ENCODE results near the gene SCNN1B.
"Not testable (repeated sequence)": the region's sequence is repeated elsewhere in the genome, so short reads cannot be mapped to it uniquely, and the experiment has no call there.

Gene SCNN1B

GRCh38 chr16:23355106-23355670, 53.1 kb downstream of the SCNN1B start:
- DNase-seq: no peak

DNA sequence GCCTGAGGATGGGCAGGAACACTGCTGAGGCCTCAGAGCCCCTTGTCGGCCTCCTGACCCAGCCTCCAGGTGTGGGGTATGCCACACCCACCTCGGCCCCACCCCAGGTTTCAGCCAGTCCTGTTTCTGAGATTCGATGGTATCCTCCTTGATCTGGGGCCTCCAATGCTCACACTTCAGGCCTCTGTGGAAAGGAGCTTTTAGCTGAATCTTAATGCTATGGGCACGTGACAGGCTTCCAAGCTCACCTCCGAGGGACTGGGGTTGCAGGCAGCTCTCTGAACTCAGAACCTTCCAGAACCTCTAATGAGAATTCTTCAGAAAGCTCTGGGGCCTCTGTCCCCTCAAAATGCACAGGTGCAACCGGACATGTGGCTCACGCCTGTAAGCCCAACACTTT, 54.8 kb downstream of the SCNN1B start:
- DNase-seq: no peak

DNA sequence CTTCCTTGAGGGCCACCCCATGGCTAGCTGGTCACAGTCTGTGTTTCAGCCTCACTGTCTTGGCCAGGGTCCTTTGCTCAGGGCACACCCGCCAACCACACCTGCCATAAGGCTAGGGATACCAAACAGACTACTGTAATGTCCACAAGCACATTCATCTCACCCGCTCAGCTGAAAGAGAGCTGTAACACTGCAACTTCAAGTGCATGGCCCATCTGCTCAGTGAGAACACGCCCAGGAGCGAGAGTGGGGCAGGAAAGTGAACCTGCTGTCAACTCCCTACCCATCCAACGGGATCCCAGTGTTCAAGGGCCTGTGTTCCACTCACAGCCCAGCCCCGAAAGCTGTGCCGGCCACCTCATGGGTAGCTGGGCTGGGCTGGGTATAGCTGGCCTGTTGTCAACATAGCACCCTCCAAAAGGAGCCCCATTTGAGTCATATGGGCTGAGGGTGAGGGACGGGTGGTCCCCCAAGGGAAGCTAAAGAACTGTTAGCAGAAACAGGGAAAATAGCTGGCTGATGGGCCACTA, 55.7 kb downstream of the SCNN1B start:
- DNase-seq: no peak

GRCh38 chr16:23359092-23359760, 57.1 kb downstream of the SCNN1B start:
- no peak for DNase-seq

DNA sequence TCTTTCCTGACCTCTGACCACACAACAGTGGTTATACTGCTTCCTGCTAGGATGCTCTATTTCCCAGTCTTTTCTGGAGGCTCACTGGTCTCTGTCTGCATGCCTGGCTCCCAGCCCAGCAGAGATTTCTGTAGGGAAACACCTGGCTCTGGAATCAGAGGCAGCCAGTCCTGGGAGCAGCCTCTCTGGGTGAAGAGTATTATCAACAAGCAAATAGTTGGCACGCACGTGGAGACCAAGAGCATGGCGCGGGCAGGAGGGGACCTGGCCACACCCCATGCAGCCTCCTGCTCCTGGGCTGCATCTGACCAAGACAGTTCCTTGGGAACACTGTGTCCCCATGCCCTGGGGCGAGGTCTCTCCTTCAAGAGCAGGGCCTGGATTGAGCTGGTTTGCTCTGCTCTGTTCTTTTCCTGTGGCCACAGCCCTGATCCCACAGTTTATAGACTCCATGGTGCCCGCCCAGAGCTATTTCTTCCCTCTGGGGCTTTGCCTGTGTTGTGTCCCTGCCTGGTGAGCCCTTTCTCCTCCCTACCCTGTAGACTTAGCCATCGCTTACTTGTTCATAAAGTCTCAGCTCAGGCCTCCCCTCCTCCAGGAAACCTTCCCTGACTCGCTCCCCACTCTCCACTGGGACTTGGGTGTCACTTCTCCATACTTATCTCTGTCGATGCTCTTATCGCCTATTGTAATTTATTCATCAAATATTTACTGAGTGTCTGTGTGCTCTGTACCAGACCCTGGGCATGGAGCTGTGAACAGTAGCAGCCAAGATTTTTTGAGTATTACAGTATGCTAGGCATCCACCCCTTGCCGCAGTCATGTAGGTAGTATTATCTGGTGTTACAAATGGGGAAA, 60.6 kb downstream of the SCNN1B start:
- no peak for DNase-seq

DNA sequence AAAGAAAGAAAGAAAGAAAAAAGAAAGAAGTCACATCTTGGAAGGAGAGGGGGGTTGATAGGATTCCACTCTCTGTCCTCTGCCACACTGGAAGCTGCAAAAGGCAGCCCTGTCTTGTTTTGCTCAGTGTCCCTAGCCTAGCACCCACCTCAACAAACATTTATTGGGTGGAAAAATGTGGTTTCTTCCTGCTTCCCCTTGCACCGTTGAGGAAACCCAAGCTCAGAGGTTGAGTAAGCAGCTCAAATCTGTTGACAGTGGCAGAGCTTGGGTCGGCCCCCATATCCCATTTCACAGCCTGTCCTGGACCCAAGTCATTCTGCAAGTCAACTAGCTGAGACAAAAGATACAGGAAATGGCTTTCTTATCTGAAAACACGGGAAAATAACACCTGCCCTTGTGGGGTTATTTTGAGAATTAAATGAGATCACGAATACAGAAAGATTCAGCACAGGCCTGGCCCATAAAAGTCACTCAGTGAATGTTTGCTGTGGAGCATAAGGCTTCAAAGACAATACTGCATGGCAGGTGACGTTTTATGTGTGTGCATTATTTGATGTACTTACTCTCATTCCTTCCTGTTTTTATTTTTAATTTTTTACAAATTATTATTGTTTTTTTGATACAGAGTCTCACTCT, 63.6 kb downstream of the SCNN1B start:
- no peak for DNase-seq

- DNase-seq: not testable (repeated sequence)
Measured at GRCh38 chr16:23366341-23366740, 64.2 kb downstream of the SCNN1B start.

- DNase-seq: no peak
Measured at GRCh38 chr16:23367564-23367963, 65.5 kb downstream of the SCNN1B start.

DNA sequence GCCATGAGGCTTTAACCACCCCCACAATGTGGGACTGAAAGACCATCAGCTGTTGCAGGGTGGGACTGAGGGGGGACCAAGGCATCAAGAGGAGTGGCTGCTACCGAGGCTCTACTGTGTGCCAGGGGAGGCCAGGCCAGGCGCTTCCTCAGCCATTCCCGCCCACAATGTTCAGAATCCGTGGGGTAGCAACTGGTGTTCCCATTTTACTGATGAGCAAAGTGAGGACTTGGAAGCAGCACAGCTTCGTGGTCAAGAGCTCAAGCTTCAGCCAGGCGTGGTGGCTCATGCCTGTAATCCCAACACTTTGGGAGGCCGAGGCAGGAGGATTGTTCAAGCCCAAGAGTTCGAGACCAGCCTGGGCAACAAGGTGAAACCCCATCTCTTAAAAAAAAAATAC, 65.9 kb downstream of the SCNN1B start:
- no peak for DNase-seq

- no peak for DNase-seq
Measured at GRCh38 chr16:23368469-23368868, 66.4 kb downstream of the SCNN1B start.

- DNase-seq: no peak
Measured at GRCh38 chr16:23369416-23369815, 67.3 kb downstream of the SCNN1B start.

DNA sequence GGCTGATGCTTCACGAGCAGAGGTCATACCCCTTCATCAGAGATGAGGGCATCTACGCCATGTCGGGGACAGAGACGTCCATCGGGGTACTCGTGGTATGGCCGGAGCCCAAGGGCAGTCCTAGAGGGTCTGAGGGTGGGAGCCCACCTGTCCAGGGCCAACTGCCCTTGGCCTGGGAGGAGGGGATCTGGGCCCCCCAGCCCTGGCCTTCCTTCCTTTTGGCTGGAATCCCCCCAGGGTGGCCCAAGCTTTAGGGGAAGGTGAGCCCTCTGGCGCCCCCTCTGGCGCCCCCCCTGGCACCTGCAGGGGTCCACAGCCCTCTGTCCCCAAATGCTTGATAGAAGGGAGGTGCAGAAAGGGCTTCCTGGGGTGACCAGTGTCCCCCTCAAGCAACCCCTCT, 69.3 kb downstream of the SCNN1B start:
- no peak for DNase-seq

- no peak for DNase-seq
Measured at GRCh38 chr16:23373436-23374219, 71.5 kb downstream of the SCNN1B start.

- DNase-seq: no peak
Measured at GRCh38 chr16:23374721-23375510, 72.8 kb downstream of the SCNN1B start.

DNA sequence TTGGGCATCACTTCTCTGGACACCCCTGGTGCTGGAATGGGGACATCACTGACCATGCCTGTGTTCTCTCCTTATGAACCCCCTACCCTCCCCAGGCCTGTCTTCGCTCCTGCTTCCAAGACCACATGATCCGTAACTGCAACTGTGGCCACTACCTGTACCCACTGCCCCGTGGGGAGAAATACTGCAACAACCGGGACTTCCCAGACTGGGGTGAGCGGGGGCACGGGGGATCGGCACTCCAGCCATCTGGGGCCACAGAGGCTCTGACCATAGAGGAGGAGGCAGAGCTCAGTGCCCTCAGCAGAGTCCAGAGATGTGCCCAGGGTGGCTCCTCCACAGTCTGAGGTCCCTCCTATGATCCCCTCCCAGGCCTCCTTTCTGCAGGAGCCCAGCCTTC, 73.5 kb downstream of the SCNN1B start:
- DNase-seq: no peak

GRCh38 chr16:23377071-23377931, 75.2 kb downstream of the SCNN1B start:
- DNase-seq: no peak

DNA sequence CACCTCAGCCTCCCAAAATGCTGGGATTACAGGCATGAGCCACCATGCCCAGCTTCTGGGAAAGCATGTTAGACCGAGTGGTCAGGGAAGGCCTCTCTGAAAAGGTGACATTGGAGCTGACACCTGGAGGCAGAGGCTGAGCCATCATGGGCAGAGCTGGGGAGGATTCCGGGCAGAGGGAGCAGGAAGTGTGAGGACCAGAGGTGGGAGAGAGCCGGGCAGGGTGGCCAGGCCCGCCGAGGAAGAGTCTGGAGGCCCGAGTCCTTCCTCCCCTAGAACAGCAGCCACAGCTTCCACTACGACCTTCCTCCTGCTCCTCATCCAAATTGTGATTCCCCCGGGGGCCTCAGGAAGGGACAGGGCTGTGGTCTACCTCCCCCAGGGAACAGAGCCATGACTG, 76.2 kb downstream of the SCNN1B start:
- DNase-seq: no peak

DNA sequence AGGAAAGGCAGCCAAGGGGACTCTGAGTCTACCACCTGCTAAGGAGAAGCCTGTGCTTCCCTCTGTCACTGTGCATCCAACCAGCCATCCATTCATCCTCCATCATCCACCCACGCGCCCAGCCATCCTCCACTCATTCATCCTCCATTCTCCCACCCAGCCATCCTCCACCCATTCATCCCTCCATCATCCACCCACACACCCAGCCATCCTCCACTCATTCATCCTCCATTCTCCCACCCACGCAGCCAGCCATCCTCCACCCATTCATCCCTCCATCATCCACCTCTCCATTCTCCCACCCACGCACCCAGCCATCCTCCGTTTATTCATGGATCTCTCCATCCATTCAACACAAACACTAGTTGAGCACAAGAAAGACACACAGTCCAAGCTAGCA, 76.8 kb downstream of the SCNN1B start:
- no peak for DNase-seq

DNA sequence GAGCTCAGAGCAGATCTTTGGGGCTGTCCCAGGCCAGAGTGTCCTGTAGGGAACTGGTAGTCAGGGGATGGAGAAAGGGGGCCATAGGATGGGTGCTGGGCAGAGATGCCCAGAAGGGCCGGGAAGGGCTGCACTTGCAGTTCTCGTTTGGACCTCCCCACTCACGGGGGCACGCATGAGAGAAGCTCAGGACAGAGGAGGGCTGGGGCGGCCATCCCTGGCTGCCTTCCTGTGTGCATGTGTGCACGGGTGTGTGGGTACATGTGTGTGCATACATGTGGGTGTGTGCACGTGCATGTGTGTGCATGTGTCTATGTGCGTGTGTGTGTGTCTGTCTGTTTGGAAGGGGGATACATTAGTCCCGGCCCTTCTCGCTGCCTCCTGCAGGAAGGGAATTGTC, 77.6 kb downstream of the SCNN1B start:
- no peak for DNase-seq

GRCh38 chr16:23380501-23380951, 78.4 kb downstream of the SCNN1B start:
- DNase-seq: no peak
